MG63 (cell line): ENCODE data around the gene ERVW-1. TPM values are rescaled to one million over a fixed set of nuclear protein-coding genes. Genes with fewer than 3 reads are reported as not detected.
"Not testable (repeated sequence)": the region's sequence is repeated elsewhere in the genome, so short reads cannot be mapped to it uniquely, and the experiment has no call there.

ENCODE experiments used
- DNase-seq: peaks from one replicate; pipeline ENCODE4 v3.0.0-alpha.2; 2020
- H3K27me3 ChIP-seq: fragments of 250-450 bp; sonication (Bioruptor Pico); 2 replicates; pipeline ENCODE4 v1.5.1; 2020; ENCODE audit warnings: mild to moderate bottlenecking, moderate library complexity
- H3K36me3 ChIP-seq: fragments of 250-450 bp; sonication (Bioruptor Pico); 2 replicates; pipeline ENCODE4 v1.5.1; 2020; ENCODE audit warnings: mild to moderate bottlenecking, moderate library complexity
- H3K4me3 ChIP-seq: fragments of 250-450 bp; sonication (Bioruptor Pico); 2 replicates; pipeline ENCODE4 v1.5.1; 2020; ENCODE audit warnings: mild to moderate bottlenecking, moderate library complexity
- H3K9me3 ChIP-seq: fragments of 250-450 bp; sonication (Bioruptor Pico); 2 replicates; pipeline ENCODE4 v1.5.1; 2020; ENCODE audit warnings: mild to moderate bottlenecking, moderate library complexity
- total RNA-seq: library from RNA; depleted of rRNA; stranded (reverse); fragments of >200 nt; shearing (Covaris generic); gene quantifications from 2 replicates; pipeline ENCODE4 v1.2.3, GENCODE V29; 2014; ENCODE audit warnings: low replicate concordance

The ERVW-1 gene
- total RNA-seq, 1 experiment from 2014 or later = not detected

- Histone ChIP-seq H3K4me3 (no peak overlapping the region), H3K9me3 (no peaks in the 10 kb centered on the region), H3K27me3 (no peaks in the 10 kb centered on the region), H3K36me3 (no peaks in the 10 kb centered on the region)
- DNase-seq = no peak
Observed at GRCh38 chr7:92478711-92479110, 965 bp upstream of the ERVW-1 start.

DNA sequence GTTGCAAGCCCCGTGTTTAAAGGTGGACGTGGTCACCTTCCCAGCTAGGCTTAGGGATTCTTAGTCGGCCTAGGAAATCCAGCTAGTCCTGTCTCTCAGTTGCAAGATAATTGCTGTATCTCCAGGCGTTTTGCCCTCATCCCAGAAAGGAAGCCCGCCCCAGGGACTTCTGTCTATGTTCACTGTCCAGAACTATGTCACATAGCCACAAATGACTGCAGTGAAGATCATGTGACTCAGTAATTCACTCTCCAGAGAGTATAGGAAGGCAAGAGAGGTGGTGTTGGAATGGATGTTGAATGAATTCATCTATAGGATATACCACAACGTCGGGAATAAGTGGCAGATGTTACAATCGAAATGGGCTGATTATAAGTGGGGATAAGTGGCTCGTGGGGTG, 349 bp upstream of the ERVW-1 start:
- Histone ChIP-seq H3K36me3 (no peaks in the 10 kb centered on the region), H3K27me3 (no peaks in the 10 kb centered on the region), H3K4me3 (no peak overlapping the region), H3K9me3 (no peaks in the 10 kb centered on the region)
- no peak for DNase-seq

GRCh38 chr7:92475851-92476590, 1.7 kb downstream of the ERVW-1 start:
- not testable (repeated sequence) for H3K9me3 ChIP-seq, H3K27me3 ChIP-seq, DNase-seq

GRCh38 chr7:92475261-92475770, 2.4 kb downstream of the ERVW-1 start:
- not testable (repeated sequence) for H3K9me3 ChIP-seq, H3K36me3 ChIP-seq, DNase-seq, H3K27me3 ChIP-seq, H3K4me3 ChIP-seq

More at GRCh38 chr7:92475851-92476590, 1.7 kb downstream of the ERVW-1 start:
- H3K36me3 ChIP-seq, H3K4me3 ChIP-seq: not testable (repeated sequence)

GRCh38 chr7:92473989-92474388, 3.8 kb downstream of the ERVW-1 start:
- not testable (repeated sequence) for DNase-seq, H3K36me3 ChIP-seq, H3K9me3 ChIP-seq, H3K4me3 ChIP-seq, H3K27me3 ChIP-seq

GRCh38 chr7:92468589-92468988, 9.2 kb downstream of the ERVW-1 start:
- not testable (repeated sequence) for H3K9me3 ChIP-seq, H3K36me3 ChIP-seq, H3K27me3 ChIP-seq, DNase-seq, H3K4me3 ChIP-seq

DNA sequence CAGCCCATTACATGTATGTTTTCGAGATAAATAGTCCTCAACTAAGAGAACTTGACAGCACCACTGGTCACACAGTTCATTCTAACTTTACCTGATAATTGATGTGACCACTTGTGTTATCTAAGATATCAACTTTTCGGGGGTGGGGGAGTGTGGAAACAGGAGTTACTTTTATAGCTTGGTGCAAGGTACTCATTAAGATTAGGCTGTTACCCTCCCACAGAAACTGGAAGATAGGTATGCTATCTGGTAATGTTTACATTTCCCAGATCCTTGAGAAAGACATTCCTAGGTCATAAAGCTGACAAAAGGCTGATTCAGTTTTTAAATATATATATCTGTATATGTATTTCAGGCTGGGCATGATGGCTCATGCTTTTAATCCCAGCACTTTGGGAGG, 11.1 kb downstream of the ERVW-1 start:
- DNase-seq = no peak
- Histone ChIP-seq H3K4me3 (no peak overlapping the region), H3K27me3 (no peaks in the 10 kb centered on the region), H3K36me3 (no peaks in the 10 kb centered on the region), H3K9me3 (no peaks in the 10 kb centered on the region)

GRCh38 chr7:92464515-92464914, 13.2 kb downstream of the ERVW-1 start:
- Histone ChIP-seq H3K27me3 (no peaks in the 10 kb centered on the region), H3K9me3 (no peaks in the 10 kb centered on the region), H3K36me3 (no peaks in the 10 kb centered on the region), H3K4me3 (no peak overlapping the region)
- DNase-seq = no peak

DNA sequence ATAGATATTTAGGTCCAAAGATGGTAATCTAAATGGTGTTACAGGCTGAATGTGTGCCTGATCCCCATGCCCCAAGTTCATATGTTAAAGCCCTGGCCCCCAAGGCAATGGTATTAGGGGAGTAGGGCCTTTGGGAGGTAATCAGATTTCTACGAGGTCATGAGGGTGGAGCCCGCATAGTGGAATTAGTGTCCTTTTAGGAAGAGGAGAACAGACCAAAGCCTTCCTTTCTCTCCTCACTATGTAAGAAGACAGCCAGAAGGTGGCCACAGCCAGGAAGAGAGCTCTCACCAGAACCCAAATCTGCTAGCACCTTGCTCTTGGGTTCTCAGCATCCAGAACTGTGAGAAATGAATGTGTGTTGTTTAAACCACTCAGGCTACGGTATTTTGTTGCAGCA, 15.2 kb downstream of the ERVW-1 start:
- Histone ChIP-seq H3K36me3 (no peaks in the 10 kb centered on the region), H3K9me3 (no peaks in the 10 kb centered on the region), H3K4me3 (no peak overlapping the region), H3K27me3 (no peaks in the 10 kb centered on the region)
- DNase-seq = no peak

DNA sequence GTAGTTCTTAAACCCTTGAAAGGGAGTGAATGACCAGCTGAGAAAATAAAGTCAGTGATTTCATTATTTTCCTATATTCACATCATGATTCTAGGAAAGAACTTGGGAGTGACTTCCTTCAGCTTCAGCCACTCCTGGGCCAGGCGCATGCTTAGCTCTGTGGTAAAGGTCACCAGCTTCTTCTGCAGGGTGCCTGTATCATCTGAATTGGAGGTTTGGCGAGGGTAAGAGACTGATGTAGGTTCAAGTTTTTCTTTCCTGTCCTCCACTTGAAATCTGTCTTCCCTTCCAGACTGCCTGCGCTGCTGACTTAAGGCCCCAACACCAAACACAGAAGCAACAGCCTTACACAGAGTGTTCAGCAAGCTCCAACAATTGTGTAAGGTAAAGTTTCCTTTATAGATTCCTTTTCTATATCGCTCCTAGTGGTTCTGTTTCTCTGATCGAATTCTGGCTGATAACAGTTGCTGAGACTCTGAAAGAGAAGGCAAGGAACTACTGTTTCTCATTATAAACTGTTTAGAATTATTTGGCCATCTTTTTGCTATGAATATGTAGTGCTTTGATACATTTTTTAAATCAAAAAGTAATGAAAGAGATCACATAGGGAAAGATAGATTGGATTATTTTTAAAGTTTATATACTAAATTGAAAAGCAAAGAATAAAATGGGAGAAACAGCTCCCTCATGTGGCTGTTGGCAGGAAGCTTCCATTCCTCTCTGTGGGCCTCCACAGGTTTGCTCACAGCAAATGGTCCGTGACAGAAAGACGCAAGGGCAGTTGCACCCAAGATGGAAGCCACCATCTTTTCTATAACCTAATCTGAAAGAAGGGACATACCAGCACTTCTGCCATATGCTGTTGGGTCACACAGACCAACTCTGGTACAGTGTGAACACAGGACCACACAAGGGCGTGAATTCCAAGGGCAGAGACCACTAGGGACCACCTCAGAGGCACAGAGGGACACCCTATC, 16.4 kb downstream of the ERVW-1 start:
- no peaks in the 10 kb centered on the region; the same call in none of the 2 replicates for H3K36me3 ChIP-seq
- H3K4me3 ChIP-seq = no peak overlapping the region
- no peaks in the 10 kb centered on the region for H3K27me3 ChIP-seq
- H3K9me3 ChIP-seq = no peaks in the 10 kb centered on the region
- no peak for DNase-seq

DNA sequence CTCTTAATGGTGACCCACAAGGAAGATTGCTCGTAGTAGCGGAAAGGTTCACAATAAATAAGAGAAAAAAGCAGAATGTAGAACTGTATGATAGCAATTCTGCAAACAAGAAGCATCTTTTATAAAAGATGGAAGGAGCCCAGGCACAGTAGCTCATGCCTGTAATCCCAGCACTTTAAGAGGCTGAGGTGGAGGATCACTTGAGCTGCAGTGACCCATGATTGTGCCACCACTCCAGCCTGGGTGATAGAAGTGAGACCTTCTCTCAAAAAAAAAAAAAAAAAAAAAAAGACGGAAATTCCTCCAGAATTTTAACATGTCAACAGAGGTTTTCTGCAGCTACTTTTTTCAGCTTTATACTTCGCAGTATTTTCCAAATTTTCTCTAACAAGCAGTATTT, 17.2 kb downstream of the ERVW-1 start:
- DNase-seq = no peak
- Histone ChIP-seq H3K9me3 (no peaks in the 10 kb centered on the region), H3K4me3 (no peak overlapping the region), H3K27me3 (no peaks in the 10 kb centered on the region), H3K36me3 (peaks cover 4% of the 10 kb centered on the region)

GRCh38 chr7:92460109-92460508, 17.6 kb downstream of the ERVW-1 start:
- Histone ChIP-seq H3K4me3 (no peak overlapping the region), H3K36me3 (peaks cover 8% of the 10 kb centered on the region), H3K9me3 (no peaks in the 10 kb centered on the region), H3K27me3 (no peaks in the 10 kb centered on the region)
- DNase-seq = no peak

GRCh38 chr7:92456236-92456635, 21.5 kb downstream of the ERVW-1 start:
- no peak for DNase-seq
- H3K9me3 ChIP-seq = no peaks in the 10 kb centered on the region

GRCh38 chr7:92451645-92452044, 26.1 kb downstream of the ERVW-1 start:
- no peaks in the 10 kb centered on the region for H3K9me3 ChIP-seq
- H3K4me3 ChIP-seq = no peak overlapping the region
- H3K27me3 ChIP-seq = no peaks in the 10 kb centered on the region
- no peak for DNase-seq
- H3K36me3 ChIP-seq = peaks cover 41% of the 10 kb centered on the region

More at GRCh38 chr7:92456236-92456635, 21.5 kb downstream of the ERVW-1 start:
- no peaks in the 10 kb centered on the region for H3K27me3 ChIP-seq
- peaks cover 27% of the 10 kb centered on the region for H3K36me3 ChIP-seq
- H3K4me3 ChIP-seq = no peak overlapping the region

GRCh38 chr7:92448205-92448747, 29.5 kb downstream of the ERVW-1 start:
- DNase-seq = peak; percentile 17
- H3K9me3 ChIP-seq = no peaks in the 10 kb centered on the region
- H3K36me3 ChIP-seq = peaks cover 28% of the 10 kb centered on the region
- H3K4me3 ChIP-seq = peak overlapping the region; percentile 91
- no peaks in the 10 kb centered on the region for H3K27me3 ChIP-seq

- Histone ChIP-seq H3K36me3 (peaks cover 21% of the 10 kb centered on the region), H3K27me3 (no peaks in the 10 kb centered on the region), H3K4me3 (peak within 1 kb of the TSS; percentile 91), H3K9me3 (no peaks in the 10 kb centered on the region)
- peak; percentile 91 for DNase-seq
Observed at GRCh38 chr7:92447345-92448204, 30.2 kb downstream of the ERVW-1 start, which contains the start of gene GATAD1. Gene GATAD1 (plus strand): TSS chr7:92447482. CDS start chr7:92447730, 248 bp downstream.
